Measurements from ENCODE around the gene TTLL9. TPM values are rescaled to one million over a fixed set of nuclear protein-coding genes. Genes with fewer than 3 reads are reported as not detected.
"Not testable (repeated sequence)": the region's sequence is repeated elsewhere in the genome, so short reads cannot be mapped to it uniquely, and the experiment has no call there.

TTLL9 gene
- polyA plus RNA-seq, 1 experiment = 0.11 TPM

DNA sequence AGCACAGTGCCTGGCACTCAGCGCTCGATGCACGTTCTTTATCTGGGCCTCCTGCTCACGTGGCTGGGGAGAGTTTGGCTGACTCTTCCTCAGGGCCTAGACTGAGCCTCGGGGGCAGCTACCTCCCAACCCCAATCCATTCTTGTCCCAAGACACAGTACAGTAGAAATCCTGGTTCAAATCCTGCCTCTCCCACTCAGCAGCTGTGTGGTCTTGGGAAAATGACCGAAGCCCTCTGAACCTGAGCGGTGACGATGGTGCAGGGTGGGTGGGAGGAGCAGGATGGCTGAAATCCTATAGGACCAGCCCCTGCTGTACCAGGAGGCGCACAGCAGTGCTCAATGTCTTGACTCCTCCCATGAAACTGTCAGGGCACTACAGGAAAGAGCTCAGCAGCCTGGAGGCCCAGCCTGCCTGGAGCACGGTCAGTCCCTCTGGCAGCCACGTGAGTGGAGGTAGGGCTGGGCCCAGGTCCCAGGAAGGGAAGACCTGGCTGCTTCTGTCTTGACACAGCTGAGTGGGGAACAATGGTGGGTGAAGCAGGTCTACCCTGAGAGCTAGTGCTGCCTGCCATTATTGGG is 49.9 kb downstream of the TTLL9 start:
- POLR2A ChIA-PET = no interaction called here
- no peak for DNase-seq (ENCODE audit: low read depth)
- CTCF ChIA-PET = interaction anchor here (0.9 kb wide), 1 partner anchor 32 kb away, joined by 4 read pairs; the partner anchor contains the start of gene PDRG1
- TF ChIP-seq, protein P1, sequence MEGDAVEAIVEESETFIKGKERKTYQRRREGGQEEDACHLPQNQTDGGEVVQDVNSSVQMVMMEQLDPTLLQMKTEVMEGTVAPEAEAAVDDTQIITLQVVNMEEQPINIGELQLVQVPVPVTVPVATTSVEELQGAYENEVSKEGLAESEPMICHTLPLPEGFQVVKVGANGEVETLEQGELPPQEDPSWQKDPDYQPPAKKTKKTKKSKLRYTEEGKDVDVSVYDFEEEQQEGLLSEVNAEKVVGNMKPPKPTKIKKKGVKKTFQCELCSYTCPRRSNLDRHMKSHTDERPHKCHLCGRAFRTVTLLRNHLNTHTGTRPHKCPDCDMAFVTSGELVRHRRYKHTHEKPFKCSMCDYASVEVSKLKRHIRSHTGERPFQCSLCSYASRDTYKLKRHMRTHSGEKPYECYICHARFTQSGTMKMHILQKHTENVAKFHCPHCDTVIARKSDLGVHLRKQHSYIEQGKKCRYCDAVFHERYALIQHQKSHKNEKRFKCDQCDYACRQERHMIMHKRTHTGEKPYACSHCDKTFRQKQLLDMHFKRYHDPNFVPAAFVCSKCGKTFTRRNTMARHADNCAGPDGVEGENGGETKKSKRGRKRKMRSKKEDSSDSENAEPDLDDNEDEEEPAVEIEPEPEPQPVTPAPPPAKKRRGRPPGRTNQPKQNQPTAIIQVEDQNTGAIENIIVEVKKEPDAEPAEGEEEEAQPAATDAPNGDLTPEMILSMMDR (IDR thresholded peaks at IDR 0.05; ENCODE audit: insufficient read depth, low read depth, low read length) = no peak
- Histone ChIP-seq H3K36me3 (ENCODE audit: control insufficient read depth, insufficient read depth, low read length) (no peaks in the 10 kb centered on the region), H3K4me3 (ENCODE audit: low read depth, low read length) (no peak overlapping the region), H3K27me3 (ENCODE audit: control insufficient read depth, insufficient read depth, low read length) (peaks cover 13% of the 10 kb centered on the region)

DNA sequence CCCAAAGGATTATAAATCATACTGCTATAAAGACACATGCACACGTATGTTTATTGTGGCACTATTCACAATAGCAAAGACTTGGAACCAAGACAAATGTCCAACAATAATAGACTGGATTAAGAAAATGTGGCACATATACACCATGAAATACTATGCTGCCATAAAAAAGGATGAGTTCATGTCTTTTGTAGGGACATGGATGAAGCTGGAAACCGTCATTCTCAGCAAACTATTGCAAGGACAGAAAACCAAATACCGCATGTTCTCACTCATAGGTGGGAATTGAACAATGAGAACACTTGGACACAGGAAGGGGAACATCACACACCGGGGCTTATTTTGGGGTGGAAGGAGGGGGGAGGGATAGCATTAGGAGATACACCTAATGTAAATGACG is 51.0 kb downstream of the TTLL9 start:
- POLR2A ChIA-PET; DNase-seq (ENCODE audit: low read depth); CTCF ChIA-PET; H3K36me3 ChIP-seq (ENCODE audit: control insufficient read depth, insufficient read depth, low read length); H3K4me3 ChIP-seq (ENCODE audit: low read depth, low read length): not testable (repeated sequence)
- peaks cover 12% of the 10 kb centered on the region for H3K27me3 ChIP-seq (ENCODE audit: control insufficient read depth, insufficient read depth, low read length)

DNA sequence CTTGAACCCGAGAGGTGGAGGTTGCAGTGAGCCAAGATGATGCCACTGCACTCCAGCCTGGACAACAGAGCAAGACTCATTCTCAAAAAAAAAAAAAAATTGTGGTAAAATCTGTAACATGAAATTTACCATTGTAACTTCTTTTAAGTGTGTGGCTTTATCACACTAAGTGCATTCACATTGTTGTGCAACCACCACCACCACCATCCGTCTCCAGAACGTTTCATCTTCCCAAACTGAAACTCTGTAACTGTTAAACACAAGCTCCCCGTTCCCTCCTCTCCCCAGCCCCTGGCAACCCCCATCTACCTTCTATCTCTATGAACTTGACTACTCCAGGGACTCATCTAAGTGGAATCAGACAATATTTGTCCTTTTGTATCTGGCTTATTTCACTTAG is 51.7 kb downstream of the TTLL9 start:
- no peak for DNase-seq (ENCODE audit: low read depth)
- TF ChIP-seq, protein P1 (IDR thresholded peaks at IDR 0.05; ENCODE audit: insufficient read depth, low read depth, low read length) = no peak
- no peak overlapping the region for H3K4me3 ChIP-seq (ENCODE audit: low read depth, low read length)
- peaks cover 12% of the 10 kb centered on the region for H3K27me3 ChIP-seq (ENCODE audit: control insufficient read depth, insufficient read depth, low read length)
- ChIA-PET POLR2A (no interaction called here), CTCF (interaction anchor here (0.5 to 0.7 kb wide), 2 partner anchors 18 to 169 kb away, joined by 3 to 4 read pairs; no protein-coding TSS in a partner anchor)
- no peaks in the 10 kb centered on the region for H3K36me3 ChIP-seq (ENCODE audit: control insufficient read depth, insufficient read depth, low read length)

DNA sequence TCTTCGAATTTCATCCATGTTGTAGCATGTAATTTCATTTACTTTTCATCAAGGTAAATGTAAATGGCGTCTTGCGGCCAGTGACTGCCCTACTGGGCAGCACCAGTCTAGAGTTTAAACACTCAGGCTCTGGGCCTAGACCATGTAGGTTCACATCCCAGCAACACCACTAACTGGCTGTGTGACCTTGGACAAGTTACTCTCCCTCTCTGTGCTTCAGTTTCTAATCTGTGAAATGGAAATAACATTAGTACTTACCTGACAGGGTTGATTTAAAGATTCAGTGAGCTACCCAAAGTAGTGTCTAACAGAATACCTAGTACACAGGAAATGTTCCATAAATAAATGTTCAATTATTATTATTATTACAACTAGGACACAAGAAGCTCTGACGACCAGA is 52.2 kb downstream of the TTLL9 start:
- TF ChIP-seq, protein P1 (IDR thresholded peaks at IDR 0.05; ENCODE audit: insufficient read depth, low read depth, low read length) = no peak
- no peaks in the 10 kb centered on the region for H3K36me3 ChIP-seq (ENCODE audit: control insufficient read depth, insufficient read depth, low read length)
- no peak overlapping the region for H3K4me3 ChIP-seq (ENCODE audit: low read depth, low read length)
- no peak for DNase-seq (ENCODE audit: low read depth)
- CTCF ChIA-PET = interaction anchor here (0.7 to 1.7 kb wide), 2 partner anchors 8 to 169 kb away, joined by 3 to 5 read pairs; no protein-coding TSS in a partner anchor
- peaks cover 12% of the 10 kb centered on the region for H3K27me3 ChIP-seq (ENCODE audit: control insufficient read depth, insufficient read depth, low read length)
- POLR2A ChIA-PET = no interaction called here

DNA sequence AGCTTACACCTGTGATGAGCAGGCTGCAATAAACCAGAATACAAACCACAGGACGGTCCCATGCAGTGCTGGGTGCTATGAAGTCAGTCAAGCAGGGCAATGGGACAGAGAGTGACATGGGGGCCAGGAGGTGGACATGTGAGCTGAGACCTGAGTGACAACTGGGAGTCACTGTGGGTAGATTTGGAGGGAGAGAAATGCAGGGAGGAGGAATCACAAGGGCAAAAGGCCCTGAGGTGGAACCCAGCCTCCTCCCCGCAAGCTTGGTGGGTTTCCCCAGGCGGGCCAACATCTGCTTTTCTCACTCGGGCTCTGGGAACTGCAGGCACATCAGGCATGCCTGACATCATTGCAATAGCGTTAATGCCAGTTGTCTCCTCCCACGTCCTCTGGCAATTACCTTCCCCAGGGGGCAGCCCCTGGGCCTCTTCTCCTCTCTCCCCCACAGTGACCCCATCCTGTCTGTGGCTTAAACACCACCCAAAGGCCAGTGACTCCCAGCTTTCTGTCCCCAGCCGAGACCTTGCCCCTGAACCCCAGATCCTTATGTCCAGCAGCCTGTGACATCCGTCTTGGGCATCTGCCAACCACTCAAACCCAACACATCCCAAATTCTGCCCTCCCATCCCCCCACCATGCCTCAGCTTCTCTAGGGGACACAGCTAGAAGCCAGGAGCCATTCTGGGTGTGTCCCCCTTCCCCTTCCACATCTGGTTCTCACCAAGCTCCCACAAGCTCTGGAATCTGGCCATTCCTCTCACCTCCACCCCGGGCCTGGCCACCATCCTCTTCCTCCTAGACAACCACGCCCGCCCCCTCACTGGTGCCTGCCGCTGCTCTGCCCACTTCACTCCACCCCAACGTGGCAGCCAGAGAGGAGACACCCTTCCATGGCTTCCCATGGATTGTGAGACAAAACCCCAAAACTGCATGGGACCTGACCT is 53.2 kb downstream of the TTLL9 start:
- Histone ChIP-seq H3K36me3 (ENCODE audit: control insufficient read depth, insufficient read depth, low read length) (no peaks in the 10 kb centered on the region), H3K27me3 (ENCODE audit: control insufficient read depth, insufficient read depth, low read length) (peaks cover 12% of the 10 kb centered on the region), H3K4me3 (ENCODE audit: low read depth, low read length) (no peak overlapping the region)
- ChIA-PET CTCF (interaction anchor here (1.7 kb wide), 1 partner anchor 9 kb away, joined by 5 read pairs; no protein-coding TSS in a partner anchor), POLR2A (no interaction called here)
- TF ChIP-seq, protein P1 (IDR thresholded peaks at IDR 0.05; ENCODE audit: insufficient read depth, low read depth, low read length) = no peak
- DNase-seq (ENCODE audit: low read depth) = no peak

Measured in BJ (cell line).